ENCODE measurements around the gene FBXO2.

DNA sequence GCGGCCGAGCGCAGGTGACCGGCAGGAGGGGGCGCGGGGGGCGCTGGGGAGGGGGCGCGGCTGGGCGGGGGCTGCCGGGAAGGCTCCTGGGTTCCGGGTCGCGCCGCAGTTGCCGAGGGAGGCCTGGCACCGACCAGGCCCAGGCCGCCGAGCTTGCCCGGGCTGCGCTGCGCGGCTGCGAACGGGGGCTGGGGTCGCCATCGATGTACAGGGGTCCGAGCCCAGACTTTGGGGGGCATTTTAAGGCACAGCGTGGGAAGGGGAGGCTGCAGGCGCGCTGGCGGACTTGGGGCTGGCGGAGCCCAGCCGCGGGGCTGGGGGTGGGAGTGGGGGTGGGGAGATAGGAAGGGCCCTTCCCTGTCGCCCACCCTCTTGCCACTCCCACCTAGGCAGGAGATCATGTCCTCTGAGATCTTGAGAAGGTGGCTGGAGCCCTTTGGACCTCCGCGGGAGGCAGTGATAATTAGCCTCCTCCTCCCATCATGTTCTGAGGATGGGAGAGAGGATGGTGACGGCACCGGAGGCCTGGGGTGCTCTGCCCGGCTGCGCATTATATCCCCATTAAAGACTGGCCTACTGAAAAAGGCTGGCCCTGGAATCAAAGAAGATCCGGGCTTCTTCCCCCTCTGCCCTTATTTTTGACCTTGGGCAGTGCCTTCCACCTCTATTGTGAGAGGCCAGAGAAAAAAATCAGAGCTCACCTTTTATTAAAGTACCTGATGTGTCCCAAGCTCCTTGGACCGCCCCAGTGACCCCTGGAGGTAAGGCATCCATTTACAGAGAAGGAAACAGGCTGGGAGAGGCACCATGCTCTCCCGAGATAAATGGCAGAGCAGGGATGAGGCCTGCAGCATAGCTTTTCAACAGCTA, 945 bp upstream of the FBXO2 start:
- TF ChIP-seq, protein P1, sequence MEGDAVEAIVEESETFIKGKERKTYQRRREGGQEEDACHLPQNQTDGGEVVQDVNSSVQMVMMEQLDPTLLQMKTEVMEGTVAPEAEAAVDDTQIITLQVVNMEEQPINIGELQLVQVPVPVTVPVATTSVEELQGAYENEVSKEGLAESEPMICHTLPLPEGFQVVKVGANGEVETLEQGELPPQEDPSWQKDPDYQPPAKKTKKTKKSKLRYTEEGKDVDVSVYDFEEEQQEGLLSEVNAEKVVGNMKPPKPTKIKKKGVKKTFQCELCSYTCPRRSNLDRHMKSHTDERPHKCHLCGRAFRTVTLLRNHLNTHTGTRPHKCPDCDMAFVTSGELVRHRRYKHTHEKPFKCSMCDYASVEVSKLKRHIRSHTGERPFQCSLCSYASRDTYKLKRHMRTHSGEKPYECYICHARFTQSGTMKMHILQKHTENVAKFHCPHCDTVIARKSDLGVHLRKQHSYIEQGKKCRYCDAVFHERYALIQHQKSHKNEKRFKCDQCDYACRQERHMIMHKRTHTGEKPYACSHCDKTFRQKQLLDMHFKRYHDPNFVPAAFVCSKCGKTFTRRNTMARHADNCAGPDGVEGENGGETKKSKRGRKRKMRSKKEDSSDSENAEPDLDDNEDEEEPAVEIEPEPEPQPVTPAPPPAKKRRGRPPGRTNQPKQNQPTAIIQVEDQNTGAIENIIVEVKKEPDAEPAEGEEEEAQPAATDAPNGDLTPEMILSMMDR (IDR thresholded peaks at IDR 0.05; ENCODE audit: insufficient read depth, low read depth, low read length) = no peak
- TF ChIP-seq EZH2 (IDR thresholded peaks at IDR 0.05; ENCODE audit: insufficient read depth, low read length) = no peak

All from astrocyte (in vitro differentiated cells and primary cell).